HCT116 (cell line): ENCODE results near the gene SLC27A5. TPM values are rescaled to one million over a fixed set of nuclear protein-coding genes. Genes with fewer than 3 reads are reported as not detected.

Experiments
- ATAC-seq: fragments of 200-7000 bp; cut with Tn5 transposase; 2 replicates; pipeline ENCODE4 v1.9.1; 2020; ENCODE audit warnings: mild to moderate bottlenecking, moderate library complexity
- BruUV-seq: library from RNA; stranded (reverse); fragments of 400-500 nt; replicated peaks from 2 replicates; lab custom pipeline; 2021; lab: Mats Ljungman, UMichigan
- CTCF ChIA-PET: fragments of 300-600 bp; sonication (Branson Sonifier 250); formaldehyde crosslinking; loops from one replicate; lab custom pipeline; 2021; ENCODE audit warnings: antibody characterized with exemption; lab: Charles Lee
- POLR2A ChIA-PET: fragments of 300-600, 350-600 bp; sonication (Branson Sonifier 250); formaldehyde crosslinking; loops from one replicate; lab custom pipeline; 2021; ENCODE audit warnings: antibody characterized with exemption; lab: Charles Lee
- RAD21 ChIA-PET, 2 experiments: fragments of 300-600 bp; sonication (Branson Sonifier 250); formaldehyde crosslinking; loops; one replicate each; lab custom pipeline; 2023; ENCODE audit warnings: low total read pairs in 2 of 2; ENCODE audit not compliant: uncharacterized antibody in 2 of 2, unreplicated experiment in 2 of 2, low non-redundant PET in 1 of 2; lab: Charles Lee
- DNase-seq: peaks from one replicate; pipeline ENCODE4 v3.0.0-alpha.2; 2010; ENCODE audit warnings: low read depth, low spot score
- H2AFZ ChIP-seq: fragments of 200-600 bp; shearing (Covaris generic), sonication (generic); 2 replicates; pipeline ENCODE4 v1.6.1; 2017; ENCODE audit warnings: low read depth, mixed run types, mixed read lengths, antibody characterized with exemption, low read length; ENCODE audit not compliant: poor library complexity, severe bottlenecking
- H3K27ac ChIP-seq: 2 replicates; pipeline ENCODE4 v1.5.1; 2012; ENCODE audit warnings: low read depth, low read length
- H3K27me3 ChIP-seq: fragments of 200-600 bp; sonication (generic); 2 replicates; pipeline ENCODE4 v1.6.1; 2016; ENCODE audit warnings: mixed run types, low read length, mixed read lengths; ENCODE audit not compliant: insufficient read depth
- H3K36me3 ChIP-seq, 2 experiments: fragments of 200-500 bp in 1 of 2; fragments of 200-600 bp in 1 of 2; sonication (Bioruptor generic) in 1 of 2; sonication (generic) in 1 of 2; 2 replicates each; pipeline versions ENCODE4 v1.5.1 to v1.6.1; 2014 to 2016; ENCODE audit warnings: low read length in 2 of 2, inconsistent platforms in 1 of 2, mixed read lengths in 1 of 2, mixed run types in 1 of 2; ENCODE audit not compliant: insufficient read depth in 2 of 2, control insufficient read depth in 1 of 2
- H3K4me1 ChIP-seq, 2 experiments: fragments of 200-600 bp in 1 of 2; sonication (generic) in 1 of 2; 2 replicates each; pipeline versions ENCODE4 v1.5.1 to v1.6.1; 2012 to 2017; ENCODE audit warnings: low read length in 2 of 2, inconsistent platforms in 1 of 2, mild to moderate bottlenecking in 1 of 2, mixed read lengths in 1 of 2, mixed run types in 1 of 2, moderate library complexity in 1 of 2; ENCODE audit not compliant: insufficient read depth in 2 of 2, control insufficient read depth in 1 of 2
- H3K4me2 ChIP-seq: fragments of 200-600 bp; sonication (generic); 2 replicates; pipeline ENCODE4 v1.6.1; 2017; ENCODE audit warnings: mixed run types, low read length, mixed read lengths
- H3K4me3 ChIP-seq, 2 experiments: fragments of 200-600 bp in 1 of 2; sonication (generic) in 1 of 2; replicated peaks in 1 of 2; 2 replicates each; pipeline ENCODE4 v1.5.1; 2011 to 2016; ENCODE audit warnings: low read length in 2 of 2, control low read depth in 1 of 2, low read depth in 1 of 2, mild to moderate bottlenecking in 1 of 2, mixed read lengths in 1 of 2, mixed run types in 1 of 2
- H3K79me2 ChIP-seq: fragments of 200-600 bp; sonication (generic); 2 replicates; pipeline ENCODE4 v1.6.1; 2017; ENCODE audit warnings: mild to moderate bottlenecking, mixed run types, low read length, moderate library complexity, mixed read lengths; ENCODE audit not compliant: insufficient read depth
- H3K9ac ChIP-seq: fragments of 200-600 bp; sonication (generic); 2 replicates; pipeline ENCODE4 v1.6.1; 2016; ENCODE audit warnings: low read length, mixed read lengths
- H3K9me2 ChIP-seq: fragments of 200-600 bp; sonication (generic), shearing (Covaris generic); 2 replicates; pipeline ENCODE4 v1.6.1; 2017; ENCODE audit warnings: mixed run types, mild to moderate bottlenecking, moderate library complexity; ENCODE audit not compliant: insufficient read depth
- H3K9me3 ChIP-seq, 2 experiments: fragments of 200-500 bp in 1 of 2; fragments of 200-600 bp in 1 of 2; sonication (Bioruptor generic) in 1 of 2; sonication (generic) in 1 of 2; 2 replicates each; pipeline ENCODE4 v1.6.1; 2014 to 2017; ENCODE audit warnings: low read length in 2 of 2, mixed read lengths in 2 of 2, inconsistent platforms in 1 of 2, low read depth in 1 of 2, mild to moderate bottlenecking in 1 of 2, mixed run types in 1 of 2, moderate library complexity in 1 of 2; ENCODE audit not compliant: control insufficient read depth in 1 of 2, insufficient read depth in 1 of 2
- H4K20me1 ChIP-seq: fragments of 200-600 bp; sonication (generic), shearing (Covaris generic); 2 replicates; pipeline ENCODE4 v1.6.1; 2017; ENCODE audit warnings: mixed run types, mild to moderate bottlenecking, moderate library complexity; ENCODE audit not compliant: insufficient read depth
- CEBPB ChIP-seq: IDR thresholded peaks from 2 replicates; pipeline ENCODE4 v1.6.1; 2012; ENCODE audit warnings: low read depth
- SIN3A ChIP-seq: IDR thresholded peaks from 2 replicates; pipeline ENCODE4 v1.6.1; 2012; ENCODE audit warnings: low read depth
- TCF7L2 ChIP-seq: IDR thresholded peaks from 2 replicates; pipeline ENCODE4 v1.7.0; 2011; ENCODE audit warnings: borderline replicate concordance, inconsistent platforms; ENCODE audit not compliant: insufficient read depth, insufficient read length; ENCODE audit errors: extremely low read depth
- YY1 ChIP-seq: IDR thresholded peaks from 2 replicates; pipeline ENCODE4 v1.6.1; 2011; ENCODE audit warnings: low read length, low read depth, moderate library complexity, mild to moderate bottlenecking; ENCODE audit not compliant: insufficient replicate concordance; ENCODE audit errors: extremely low read depth
- intact Hi-C: fragments of 100-400 bp; cut with micrococcal nuclease; formaldehyde crosslinking; loops from 2 replicates; pipeline ENCODE4 v1.10.0; 2022
- total RNA-seq: library from RNA; stranded (reverse); gene quantifications from one replicate; pipeline ENCODE4 v1.2.1, GENCODE V29; 2021; ENCODE audit not compliant: unreplicated experiment
- TF ChIP-seq, protein P1 (sequence below): IDR thresholded peaks from 2 replicates; pipeline ENCODE4 v1.6.1; 2011; ENCODE audit warnings: mild to moderate bottlenecking, low read length, moderate library complexity; ENCODE audit not compliant: insufficient replicate concordance; ENCODE audit errors: extremely low read depth
- TF ChIP-seq, protein P2 (sequence below): IDR thresholded peaks from 2 replicates; pipeline ENCODE4 v1.6.1; 2012

Gene SLC27A5
- total RNA-seq, 1 experiment from 2014 or later: 27.1 TPM

DNA sequence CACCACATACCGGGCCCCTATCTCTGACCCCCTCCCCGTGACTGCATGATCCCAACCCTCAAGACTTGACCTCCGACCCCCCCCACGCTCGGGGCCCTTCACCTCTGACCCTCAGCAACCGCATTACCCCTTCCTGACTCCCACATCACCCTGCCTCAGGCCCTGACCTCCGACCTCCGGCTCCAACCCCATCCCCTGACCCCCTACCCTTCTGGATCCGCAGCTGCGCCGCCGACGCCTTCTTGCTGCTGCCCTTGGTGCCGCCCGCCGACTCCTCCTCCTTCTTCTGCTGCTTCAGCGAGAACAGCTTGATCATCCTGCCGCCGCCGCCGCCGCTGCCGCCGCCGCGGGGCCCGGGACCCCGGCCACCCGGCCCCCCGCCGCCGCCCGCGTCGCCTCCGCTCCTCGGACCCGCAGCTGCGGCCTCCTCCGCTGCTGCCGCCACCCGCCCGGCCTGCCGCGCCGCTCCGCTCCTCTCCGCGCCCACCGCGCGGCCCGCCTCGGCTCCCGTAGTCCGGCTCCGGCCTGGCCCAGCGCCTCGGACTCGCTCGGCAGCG is 46.4 kb upstream of the SLC27A5 start, which contains the start of gene UBE2M:
TSS of gene UBE2M (minus strand) at position 546 of the 557 bp plus-strand sequence. CDS start at position 316, 230 bp downstream.
- TF ChIP-seq YY1 (peak; percentile 17), SIN3A (no peak), TCF7L2 (no peak), CEBPB (no peak)
- TF ChIP-seq, protein P1, sequence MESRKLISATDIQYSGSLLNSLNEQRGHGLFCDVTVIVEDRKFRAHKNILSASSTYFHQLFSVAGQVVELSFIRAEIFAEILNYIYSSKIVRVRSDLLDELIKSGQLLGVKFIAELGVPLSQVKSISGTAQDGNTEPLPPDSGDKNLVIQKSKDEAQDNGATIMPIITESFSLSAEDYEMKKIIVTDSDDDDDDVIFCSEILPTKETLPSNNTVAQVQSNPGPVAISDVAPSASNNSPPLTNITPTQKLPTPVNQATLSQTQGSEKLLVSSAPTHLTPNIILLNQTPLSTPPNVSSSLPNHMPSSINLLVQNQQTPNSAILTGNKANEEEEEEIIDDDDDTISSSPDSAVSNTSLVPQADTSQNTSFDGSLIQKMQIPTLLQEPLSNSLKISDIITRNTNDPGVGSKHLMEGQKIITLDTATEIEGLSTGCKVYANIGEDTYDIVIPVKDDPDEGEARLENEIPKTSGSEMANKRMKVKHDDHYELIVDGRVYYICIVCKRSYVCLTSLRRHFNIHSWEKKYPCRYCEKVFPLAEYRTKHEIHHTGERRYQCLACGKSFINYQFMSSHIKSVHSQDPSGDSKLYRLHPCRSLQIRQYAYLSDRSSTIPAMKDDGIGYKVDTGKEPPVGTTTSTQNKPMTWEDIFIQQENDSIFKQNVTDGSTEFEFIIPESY: peak; percentile 5
- TF ChIP-seq, protein P2, sequence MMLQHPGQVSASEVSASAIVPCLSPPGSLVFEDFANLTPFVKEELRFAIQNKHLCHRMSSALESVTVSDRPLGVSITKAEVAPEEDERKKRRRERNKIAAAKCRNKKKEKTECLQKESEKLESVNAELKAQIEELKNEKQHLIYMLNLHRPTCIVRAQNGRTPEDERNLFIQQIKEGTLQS: no peak
- DNase-seq (no peak), ATAC-seq (no peak)
- no TSS peak for BruUV-seq
- peak within 1 kb of the TSS; percentile 92 for H3K4me2 ChIP-seq
- intact Hi-C loops: no loop called here
- ChIA-PET CTCF (no interaction called here), POLR2A (no interaction called here), RAD21 (no interaction called here)
- H3K79me2 ChIP-seq: peaks cover 57% of the 10 kb centered on the region
- peak within 1 kb of the TSS; percentile 74 to 99 for H3K4me3 ChIP-seq
- peak within 1 kb of the TSS; percentile 94 for H3K9ac ChIP-seq
- H3K27me3 ChIP-seq: no peaks in the 10 kb centered on the region
- H3K9me3 ChIP-seq: no peaks in the 10 kb centered on the region
- H3K9me2 ChIP-seq: no peaks in the 10 kb centered on the region
- H4K20me1 ChIP-seq: no peaks in the 10 kb centered on the region
- H2AFZ ChIP-seq: no peak within 1 kb of the TSS
- H3K36me3 ChIP-seq: peaks cover 7 to 20% of the 10 kb centered on the region in 2 experiments; a peak in 2 of 4 replicates
- H3K27ac ChIP-seq: peak within 1 kb of the TSS; percentile 98
- H3K4me1 ChIP-seq: peaks cover 26 to 52% of the 10 kb centered on the region in 2 experiments
